PC-9 (cell line): Measurements from ENCODE around the gene MTCL1. TPM values are rescaled to one million over a fixed set of nuclear protein-coding genes. Genes with fewer than 3 reads are reported as not detected.

Experiments
- BruUV-seq: library from RNA; stranded (reverse); fragments of 400-500 nt; replicated peaks from 2 replicates; lab custom pipeline; 2021; lab: Mats Ljungman, UMichigan
- CTCF ChIA-PET: fragments of 300-600 bp; sonication (Branson Sonifier 250); formaldehyde crosslinking; loops from one replicate; lab custom pipeline; 2022; ENCODE audit warnings: antibody characterized with exemption; lab: Charles Lee
- POLR2A ChIA-PET: fragments of 300-600 bp; sonication (Branson Sonifier 250); formaldehyde crosslinking; loops from one replicate; lab custom pipeline; 2022; ENCODE audit warnings: antibody characterized with exemption; ENCODE audit not compliant: unreplicated experiment; lab: Charles Lee
- DNase-seq, 2 experiments: peaks; one replicate each; pipeline versions ENCODE4 v3.0.0 to v3.0.0-alpha.2; 2015 to 2022; ENCODE audit warnings: mixed read lengths in 1 of 2
- H2AFZ ChIP-seq: fragments of 200-600 bp; sonication (generic); 2 replicates; pipeline ENCODE4 v1.8.1; 2017; ENCODE audit warnings: antibody characterized with exemption
- H3F3A ChIP-seq: fragments of 200-600 bp; sonication (generic); 2 replicates; pipeline ENCODE4 v1.8.1; 2017; ENCODE audit warnings: antibody characterized with exemption, mild to moderate bottlenecking, low read depth; ENCODE audit not compliant: insufficient read depth
- H3K27ac ChIP-seq: fragments of 200-600 bp; sonication (generic); 2 replicates; pipeline ENCODE4 v1.6.1; 2016; ENCODE audit warnings: mixed run types
- H3K27me3 ChIP-seq: fragments of 200-600 bp; sonication (generic); 2 replicates; pipeline ENCODE4 v1.6.1; 2016; ENCODE audit warnings: low read depth, mixed run types; ENCODE audit not compliant: insufficient read depth
- H3K36me3 ChIP-seq: fragments of 200-600 bp; sonication (generic); 2 replicates; pipeline ENCODE4 v1.6.1; 2016; ENCODE audit warnings: low read depth, mixed run types
- H3K4me1 ChIP-seq: fragments of 200-600 bp; sonication (generic); replicated peaks from 2 replicates; pipeline ENCODE4 v1.6.1; 2016; ENCODE audit warnings: mixed run types; ENCODE audit not compliant: insufficient read depth
- H3K4me2 ChIP-seq: fragments of 200-600 bp; sonication (generic); 2 replicates; pipeline ENCODE4 v1.6.1; 2017; ENCODE audit warnings: mixed run types
- H3K4me3 ChIP-seq: fragments of 200-600 bp; sonication (generic); 2 replicates; pipeline ENCODE4 v1.6.1; 2016; ENCODE audit warnings: mixed run types
- H3K79me2 ChIP-seq: fragments of 200-600 bp; sonication (generic); 2 replicates; pipeline ENCODE4 v1.6.1; 2017; ENCODE audit warnings: low read depth, mixed run types
- H3K9me2 ChIP-seq: fragments of 200-600 bp; sonication (generic); 2 replicates; pipeline ENCODE4 v1.8.1; 2017; ENCODE audit warnings: mild to moderate bottlenecking; ENCODE audit not compliant: insufficient read depth
- H3K9me3 ChIP-seq: fragments of 200-600 bp; sonication (generic); 2 replicates; pipeline ENCODE4 v1.8.1; 2016; ENCODE audit warnings: low read depth; ENCODE audit not compliant: insufficient read depth
- H4K20me1 ChIP-seq: fragments of 200-600 bp; sonication (generic); 2 replicates; pipeline ENCODE4 v1.8.1; 2017; ENCODE audit not compliant: insufficient read depth
- EZH2 ChIP-seq: fragments of 200-600 bp; sonication (generic); IDR thresholded peaks from 2 replicates; pipeline ENCODE4 v1.8.0; 2017; ENCODE audit warnings: antibody characterized with exemption, low read depth
- intact Hi-C: fragments of 100-400 bp; cut with micrococcal nuclease; formaldehyde crosslinking; loops from one replicate; pipeline ENCODE4 v1.10.0; 2022; ENCODE audit not compliant: unreplicated experiment
- total RNA-seq: library from RNA; stranded (reverse); gene quantifications from 2 replicates; pipeline ENCODE4 v1.2.3, GENCODE V29; 2021
- TF ChIP-seq, protein P1 (sequence below): fragments of 200-600 bp; sonication (generic); conservative IDR thresholded peaks from 2 replicates; pipeline ENCODE4 v1.6.1; 2017; ENCODE audit warnings: mixed run types, antibody characterized with exemption, mild to moderate bottlenecking, moderate library complexity

Gene MTCL1
- total RNA-seq, 1 experiment from 2014 or later, result 29.6 TPM

DNA sequence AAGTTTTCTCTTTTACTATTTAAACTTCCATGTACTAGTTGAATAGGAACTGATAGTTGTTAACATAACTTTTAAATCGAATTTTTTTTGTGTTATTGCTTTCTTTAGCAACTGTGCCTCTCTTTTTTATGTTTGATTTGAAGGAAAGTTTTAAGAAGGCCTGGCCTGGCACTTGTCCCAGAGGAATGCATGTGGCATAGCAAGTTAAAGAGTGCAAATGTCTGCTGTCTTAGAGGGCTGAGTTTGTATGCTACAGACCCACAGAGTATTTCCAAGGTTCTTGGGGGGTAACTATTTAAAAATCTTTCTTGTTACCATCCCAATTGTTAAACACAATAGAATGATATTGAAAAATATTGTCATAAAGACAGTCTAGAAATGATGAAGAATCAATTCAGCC is 47.0 kb downstream of the MTCL1 start:
- no peaks in the 10 kb centered on the region for H3K79me2 ChIP-seq
- no peaks in the 10 kb centered on the region for H3K9me3 ChIP-seq
- POLR2A ChIA-PET, result interaction anchor here (0.6 kb wide), 1 partner anchor 27 kb away, joined by 13 read pairs; no protein-coding TSS in a partner anchor
- no peaks in the 10 kb centered on the region for H3K9me2 ChIP-seq
- CTCF ChIA-PET, result no interaction called here
- intact Hi-C loops, result no loop called here
- no peak for DNase-seq
- no peak overlapping the region for H2AFZ ChIP-seq
- H3K27ac ChIP-seq, result no peak overlapping the region
- H3K4me2 ChIP-seq, result no peak overlapping the region
- TF ChIP-seq EZH2, result no peak
- TF ChIP-seq, protein P1, sequence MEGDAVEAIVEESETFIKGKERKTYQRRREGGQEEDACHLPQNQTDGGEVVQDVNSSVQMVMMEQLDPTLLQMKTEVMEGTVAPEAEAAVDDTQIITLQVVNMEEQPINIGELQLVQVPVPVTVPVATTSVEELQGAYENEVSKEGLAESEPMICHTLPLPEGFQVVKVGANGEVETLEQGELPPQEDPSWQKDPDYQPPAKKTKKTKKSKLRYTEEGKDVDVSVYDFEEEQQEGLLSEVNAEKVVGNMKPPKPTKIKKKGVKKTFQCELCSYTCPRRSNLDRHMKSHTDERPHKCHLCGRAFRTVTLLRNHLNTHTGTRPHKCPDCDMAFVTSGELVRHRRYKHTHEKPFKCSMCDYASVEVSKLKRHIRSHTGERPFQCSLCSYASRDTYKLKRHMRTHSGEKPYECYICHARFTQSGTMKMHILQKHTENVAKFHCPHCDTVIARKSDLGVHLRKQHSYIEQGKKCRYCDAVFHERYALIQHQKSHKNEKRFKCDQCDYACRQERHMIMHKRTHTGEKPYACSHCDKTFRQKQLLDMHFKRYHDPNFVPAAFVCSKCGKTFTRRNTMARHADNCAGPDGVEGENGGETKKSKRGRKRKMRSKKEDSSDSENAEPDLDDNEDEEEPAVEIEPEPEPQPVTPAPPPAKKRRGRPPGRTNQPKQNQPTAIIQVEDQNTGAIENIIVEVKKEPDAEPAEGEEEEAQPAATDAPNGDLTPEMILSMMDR, result no peak
- no peaks in the 10 kb centered on the region for H3K27me3 ChIP-seq
- H3F3A ChIP-seq, result no peaks in the 10 kb centered on the region
- no peak overlapping the region for H3K4me3 ChIP-seq
- no peaks in the 10 kb centered on the region for H3K36me3 ChIP-seq
- H3K4me1 ChIP-seq, result no peaks in the 10 kb centered on the region
- H4K20me1 ChIP-seq, result no peaks in the 10 kb centered on the region
- BruUV-seq, result no TSS peak

DNA sequence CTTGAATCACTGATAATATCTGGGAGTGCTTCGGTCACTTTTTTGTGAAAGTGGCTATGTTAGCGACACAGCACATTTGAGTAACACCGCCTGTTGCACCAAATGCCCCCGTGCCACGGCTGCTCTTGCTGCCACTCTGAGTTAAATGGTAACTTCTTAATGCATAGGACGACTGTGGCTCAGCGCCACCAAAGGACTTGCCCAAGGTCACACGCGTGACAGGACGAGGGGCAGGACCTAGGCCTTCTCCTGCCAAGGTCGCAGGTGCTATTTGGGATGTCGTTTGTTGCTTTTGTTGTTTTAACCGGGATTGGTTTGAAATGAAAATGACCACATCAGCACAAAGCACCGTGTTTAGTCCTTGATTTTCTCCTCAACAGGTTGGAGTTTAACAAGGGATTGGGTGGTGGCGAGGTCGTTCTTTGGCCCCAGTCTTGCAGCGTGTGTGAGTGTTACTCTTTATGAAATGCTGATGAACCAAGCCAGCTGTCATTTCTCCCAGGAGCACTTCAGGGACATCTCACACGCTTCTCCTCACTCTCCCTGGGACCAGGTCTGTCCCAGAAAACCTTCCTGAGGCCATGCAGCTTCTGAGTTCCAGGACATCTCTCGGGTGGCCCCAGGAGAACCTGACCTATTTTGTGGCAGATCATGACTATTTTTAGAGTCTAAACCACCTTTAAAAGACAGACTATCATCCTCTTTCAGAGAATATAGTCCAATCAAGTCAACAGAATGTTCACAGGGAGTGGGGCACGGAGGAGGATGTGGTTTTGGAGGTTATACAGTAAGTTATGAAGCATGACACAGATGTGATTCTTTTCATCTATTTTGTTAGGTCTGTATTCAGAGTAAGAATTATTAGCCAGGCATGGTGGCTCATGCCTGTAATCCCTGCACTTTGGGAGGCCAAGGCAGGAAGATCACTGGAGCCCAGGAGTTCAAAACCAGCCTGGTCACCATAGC is 49.9 kb downstream of the MTCL1 start:
- Histone ChIP-seq H3K36me3 (no peaks in the 10 kb centered on the region), H3K27ac (no peak overlapping the region)
- BruUV-seq, result no TSS peak

DNA sequence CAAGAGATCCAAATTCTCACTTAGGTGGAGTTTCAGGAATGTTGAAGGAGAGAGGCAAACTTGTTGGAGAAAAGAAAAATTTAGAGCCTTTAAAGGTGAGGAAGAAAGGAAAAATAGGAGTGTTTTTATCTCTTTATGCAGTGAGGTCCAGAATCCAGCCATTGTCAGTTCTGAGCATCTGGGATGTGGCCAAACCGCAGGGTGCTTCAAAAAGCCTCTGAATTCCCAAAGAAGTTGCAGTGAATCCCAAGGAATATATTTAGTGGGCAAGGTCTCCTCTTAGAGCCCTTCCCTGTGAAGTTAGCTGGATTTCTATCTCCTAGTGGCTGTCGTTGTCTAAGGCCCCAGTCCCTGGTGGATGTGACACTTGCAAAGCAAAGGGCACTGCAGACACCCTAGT is 51.2 kb downstream of the MTCL1 start:
- no peak for TF ChIP-seq EZH2
- TF ChIP-seq, protein P1, result no peak
- no peaks in the 10 kb centered on the region for H3K36me3 ChIP-seq
- no peaks in the 10 kb centered on the region for H3F3A ChIP-seq
- H3K4me2 ChIP-seq, result no peak overlapping the region
- CTCF ChIA-PET, result no interaction called here
- no TSS peak for BruUV-seq
- H3K4me1 ChIP-seq, result no peaks in the 10 kb centered on the region
- no peak overlapping the region for H2AFZ ChIP-seq
- H3K4me3 ChIP-seq, result no peak overlapping the region
- no peak overlapping the region for H3K27ac ChIP-seq
- DNase-seq, result no peak
- H4K20me1 ChIP-seq, result no peaks in the 10 kb centered on the region
- no peaks in the 10 kb centered on the region for H3K9me2 ChIP-seq
- intact Hi-C loops, result no loop called here
- POLR2A ChIA-PET, result no interaction called here
- H3K9me3 ChIP-seq, result no peaks in the 10 kb centered on the region
- H3K27me3 ChIP-seq, result no peaks in the 10 kb centered on the region
- H3K79me2 ChIP-seq, result no peaks in the 10 kb centered on the region

More for the DNA sequence above, 49.9 kb downstream of the MTCL1 start:
- ChIA-PET POLR2A (no interaction called here), CTCF (no interaction called here)
- Histone ChIP-seq H3K79me2 (no peaks in the 10 kb centered on the region), H4K20me1 (no peaks in the 10 kb centered on the region), H3F3A (no peaks in the 10 kb centered on the region), H3K27me3 (no peaks in the 10 kb centered on the region), H3K4me1 (no peaks in the 10 kb centered on the region), H3K4me3 (no peak overlapping the region), H3K9me2 (no peaks in the 10 kb centered on the region), H3K4me2 (no peak overlapping the region), H2AFZ (no peak overlapping the region), H3K9me3 (no peaks in the 10 kb centered on the region)
- TF ChIP-seq, protein P1, result no peak
- no peak for TF ChIP-seq EZH2
- DNase-seq, result no peak
- intact Hi-C loops, result no loop called here
